BE2C (cell line): ENCODE results near the gene INPP4B.

Experiments used
- DNase-seq: peaks from one replicate; pipeline ENCODE4 v3.0.0-alpha.2; 2020
- H3K27me3 ChIP-seq: fragments of 250-450 bp; sonication (Bioruptor Pico); 2 replicates; pipeline ENCODE4 v1.5.1; 2020; ENCODE audit warnings: mild to moderate bottlenecking
- H3K36me3 ChIP-seq: fragments of 250-450 bp; sonication (Bioruptor Pico); 2 replicates; pipeline ENCODE4 v1.5.1; 2020; ENCODE audit warnings: mild to moderate bottlenecking
- H3K4me1 ChIP-seq: fragments of 250-450 bp; sonication (Bioruptor Pico); 2 replicates; pipeline ENCODE4 v1.5.1; 2020
- H3K4me3 ChIP-seq: 2 replicates; pipeline ENCODE4 v1.5.1; 2011; ENCODE audit warnings: low read depth, low read length
- H3K9me3 ChIP-seq: fragments of 250-450 bp; sonication (Bioruptor Pico); 2 replicates; pipeline ENCODE4 v1.5.1; 2020
- CTCF ChIP-seq: IDR thresholded peaks from 2 replicates; pipeline ENCODE4 v1.5.1; 2012; ENCODE audit warnings: mild to moderate bottlenecking, low read depth, low read length

Gene INPP4B

GRCh38 chr4:142331132-142331531, 515.0 kb downstream of the INPP4B start:
- no peak for DNase-seq
- no peak for TF ChIP-seq CTCF
- no peak overlapping the region for H3K4me3 ChIP-seq
- H3K27me3 ChIP-seq: no peaks in the 10 kb centered on the region
- no peaks in the 10 kb centered on the region for H3K9me3 ChIP-seq
- H3K4me1 ChIP-seq: no peaks in the 10 kb centered on the region
- no peaks in the 10 kb centered on the region for H3K36me3 ChIP-seq

DNA sequence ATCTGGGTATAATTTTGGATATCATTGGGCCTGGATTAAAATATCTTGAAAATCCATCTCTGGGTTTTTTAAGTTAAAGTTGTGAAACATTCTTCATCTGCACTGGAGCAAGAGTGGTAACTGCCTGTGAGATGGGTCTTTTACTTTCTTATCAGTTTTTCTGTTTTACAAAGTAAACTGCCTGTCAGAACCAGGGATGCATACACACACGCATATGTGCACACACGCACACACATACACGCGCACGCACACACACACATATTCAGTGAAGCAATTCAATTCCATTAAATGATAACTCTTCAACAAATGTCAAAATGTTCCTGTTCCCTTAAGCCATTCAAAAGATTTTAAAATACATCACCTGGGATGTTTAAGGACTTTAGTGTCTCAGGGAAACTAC, 515.8 kb downstream of the INPP4B start:
- H3K9me3 ChIP-seq: no peaks in the 10 kb centered on the region
- no peaks in the 10 kb centered on the region for H3K36me3 ChIP-seq
- no peak for DNase-seq
- no peaks in the 10 kb centered on the region for H3K4me1 ChIP-seq
- no peaks in the 10 kb centered on the region for H3K27me3 ChIP-seq
- TF ChIP-seq CTCF: no peak
- H3K4me3 ChIP-seq: no peak overlapping the region

DNA sequence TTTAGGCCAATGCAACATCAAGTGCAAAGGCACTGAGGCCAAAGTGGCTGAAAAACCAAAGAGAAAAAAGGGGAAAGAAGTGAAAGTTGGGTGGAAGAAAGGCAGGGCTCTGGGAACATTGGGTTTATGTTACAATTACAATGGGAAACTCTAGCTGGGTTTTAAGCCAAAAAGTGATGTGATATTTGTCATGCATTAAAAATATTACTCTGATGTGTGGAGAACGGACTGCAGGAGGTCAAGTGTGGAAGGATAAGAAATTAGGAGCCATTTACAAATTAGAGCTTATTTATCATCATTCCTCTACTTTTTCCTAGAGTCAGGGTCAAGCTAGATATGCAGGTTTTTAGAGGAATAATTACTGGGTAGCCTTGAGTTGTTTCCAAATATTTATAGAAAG, 516.8 kb downstream of the INPP4B start:
- Histone ChIP-seq H3K27me3 (no peaks in the 10 kb centered on the region), H3K9me3 (no peaks in the 10 kb centered on the region), H3K36me3 (no peaks in the 10 kb centered on the region), H3K4me1 (no peaks in the 10 kb centered on the region), H3K4me3 (no peak overlapping the region)
- no peak for TF ChIP-seq CTCF
- DNase-seq: no peak

DNA sequence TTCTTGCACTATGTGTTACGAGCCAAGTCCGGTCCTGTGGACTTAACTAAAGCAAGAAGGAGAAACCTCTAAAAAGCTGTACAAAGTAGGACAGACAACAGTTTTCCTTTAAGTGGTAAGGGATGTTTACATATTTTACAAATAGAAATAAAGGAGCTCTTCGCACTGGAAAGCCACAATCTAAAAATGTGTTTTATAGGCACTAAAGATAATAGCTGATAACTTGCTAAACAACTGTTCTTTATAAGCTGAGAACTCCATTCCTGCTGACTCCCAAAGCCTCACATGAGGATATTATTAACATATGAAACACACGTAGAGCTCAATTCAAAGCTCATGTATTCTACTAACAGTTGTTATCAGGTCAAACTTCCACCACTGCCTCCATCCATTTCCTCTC, 519.9 kb downstream of the INPP4B start:
- Histone ChIP-seq H3K4me1 (no peaks in the 10 kb centered on the region), H3K4me3 (no peak overlapping the region), H3K9me3 (no peaks in the 10 kb centered on the region), H3K27me3 (no peaks in the 10 kb centered on the region), H3K36me3 (no peaks in the 10 kb centered on the region)
- DNase-seq: no peak
- TF ChIP-seq CTCF: no peak

DNA sequence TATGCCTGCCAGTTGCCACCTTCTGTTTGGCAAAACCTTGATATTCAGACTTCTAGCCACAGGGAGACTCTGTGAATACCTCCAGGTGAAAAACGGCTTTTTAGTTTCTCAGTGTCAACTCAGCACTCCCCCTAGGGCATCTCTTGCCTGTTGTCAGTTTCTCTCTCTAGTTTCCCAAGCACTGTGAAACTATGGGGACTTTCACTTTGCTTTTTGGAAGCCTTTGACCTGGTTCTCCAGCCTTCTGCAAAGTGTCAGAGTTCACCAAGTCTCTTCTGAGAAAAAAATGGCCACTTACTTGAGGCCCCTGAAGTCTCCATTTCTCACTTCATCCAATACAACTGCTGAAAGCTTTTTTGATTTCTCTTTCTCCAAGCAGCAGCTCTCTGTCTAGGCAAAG, 521.5 kb downstream of the INPP4B start:
- Histone ChIP-seq H3K27me3 (no peaks in the 10 kb centered on the region), H3K4me1 (no peaks in the 10 kb centered on the region), H3K9me3 (no peaks in the 10 kb centered on the region), H3K4me3 (no peak overlapping the region), H3K36me3 (no peaks in the 10 kb centered on the region)
- no peak for DNase-seq
- TF ChIP-seq CTCF: no peak

- DNase-seq: no peak
Measured at GRCh38 chr4:142322996-142323395, 523.1 kb downstream of the INPP4B start.

More at GRCh38 chr4:142322996-142323395, 523.1 kb downstream of the INPP4B start:
- H3K9me3 ChIP-seq: no peaks in the 10 kb centered on the region
- no peaks in the 10 kb centered on the region for H3K27me3 ChIP-seq
- no peaks in the 10 kb centered on the region for H3K36me3 ChIP-seq
- H3K4me1 ChIP-seq: no peaks in the 10 kb centered on the region
- no peak overlapping the region for H3K4me3 ChIP-seq
- no peak for TF ChIP-seq CTCF
